Suprapubic skin (tissue), 4 donors: ENCODE results near the gene PACC1.

Experiments
- CTCF ChIP-seq, 2 donors: fragments of 200-600 bp in 1 of 2; fragments of 450-650 bp in 1 of 2; sonication (generic) in 1 of 2; IDR thresholded peaks; one replicate each; pipeline ENCODE4 v1.5.1; 2016 to 2019; ENCODE audit warnings: antibody characterized with exemption in 2 of 2, mild to moderate bottlenecking in 1 of 2, moderate library complexity in 1 of 2
- POLR2A ChIP-seq, 2 donors: fragments of 450-650 bp; IDR thresholded peaks; one replicate each; pipeline ENCODE4 v1.6.1; 2017; ENCODE audit warnings: antibody characterized with exemption in 2 of 2, mild to moderate bottlenecking in 2 of 2, moderate library complexity in 2 of 2
- POLR2AphosphoS5 ChIP-seq, 3 donors: sonication (generic); formaldehyde crosslinking; IDR thresholded peaks; one replicate each; pipeline ENCODE4 v1.6.1; 2017; ENCODE audit warnings: antibody characterized with exemption in 3 of 3

- TF ChIP-seq POLR2A (IDR thresholded peaks at IDR 0.05) = no peak
- TF ChIP-seq CTCF (IDR thresholded peaks at IDR 0.05) = no peak
- no peak for TF ChIP-seq POLR2AphosphoS5 (IDR thresholded peaks at IDR 0.05)
Measured at GRCh38 chr1:212402666-212403321, 11.9 kb downstream of the PACC1 start.
